GM21390 (cell line): ENCODE measurements around the gene TNFRSF11A.

ENCODE experiments used
- ATAC-seq: cut with Tn5 transposase; IDR thresholded peaks from one replicate; pipeline ENCODE4 v1.9.1; 2021; ENCODE audit not compliant: unreplicated experiment

The TNFRSF11A gene

GRCh38 chr18:62377131-62377807 is 52.2 kb downstream of the TNFRSF11A start:
- no peak for ATAC-seq

- no peak for ATAC-seq
These were observed 53.9 kb downstream of the TNFRSF11A start for GRCh38 chr18:62379051-62379450.

DNA sequence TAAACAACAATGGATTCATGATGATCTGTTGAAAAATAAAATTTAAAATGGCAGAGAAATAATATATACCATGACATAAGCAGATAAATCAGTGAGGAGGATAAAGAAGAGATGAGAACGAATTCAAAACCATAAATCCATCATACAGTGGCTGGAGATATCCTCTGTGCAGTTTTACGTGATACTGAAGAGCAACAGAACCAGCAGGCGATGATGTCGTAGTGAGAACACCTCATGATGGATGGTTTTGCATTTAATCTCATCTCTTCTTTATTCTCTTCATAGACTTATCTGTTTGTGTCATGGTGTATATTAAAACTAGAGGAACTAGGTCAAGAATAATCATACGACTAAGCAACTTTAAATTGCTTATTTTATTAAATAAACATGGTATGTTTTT is 56.3 kb downstream of the TNFRSF11A start:
- ATAC-seq = no peak

GRCh38 chr18:62384068-62384467 is 59.0 kb downstream of the TNFRSF11A start:
- ATAC-seq = no peak

DNA sequence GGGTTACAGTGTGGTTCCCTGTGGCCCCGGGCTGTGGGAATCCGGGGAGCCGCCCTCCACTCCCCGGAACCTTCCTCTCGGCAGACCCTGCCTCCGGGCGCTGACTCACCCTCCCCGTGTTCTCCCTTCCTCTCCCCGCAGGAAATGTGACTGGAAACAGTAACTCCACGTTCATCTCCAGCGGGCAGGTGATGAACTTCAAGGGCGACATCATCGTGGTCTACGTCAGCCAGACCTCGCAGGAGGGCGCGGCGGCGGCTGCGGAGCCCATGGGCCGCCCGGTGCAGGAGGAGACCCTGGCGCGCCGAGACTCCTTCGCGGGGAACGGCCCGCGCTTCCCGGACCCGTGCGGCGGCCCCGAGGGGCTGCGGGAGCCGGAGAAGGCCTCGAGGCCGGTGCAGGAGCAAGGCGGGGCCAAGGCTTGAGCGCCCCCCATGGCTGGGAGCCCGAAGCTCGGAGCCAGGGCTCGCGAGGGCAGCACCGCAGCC is 59.5 kb downstream of the TNFRSF11A start:
- no peak for ATAC-seq

DNA sequence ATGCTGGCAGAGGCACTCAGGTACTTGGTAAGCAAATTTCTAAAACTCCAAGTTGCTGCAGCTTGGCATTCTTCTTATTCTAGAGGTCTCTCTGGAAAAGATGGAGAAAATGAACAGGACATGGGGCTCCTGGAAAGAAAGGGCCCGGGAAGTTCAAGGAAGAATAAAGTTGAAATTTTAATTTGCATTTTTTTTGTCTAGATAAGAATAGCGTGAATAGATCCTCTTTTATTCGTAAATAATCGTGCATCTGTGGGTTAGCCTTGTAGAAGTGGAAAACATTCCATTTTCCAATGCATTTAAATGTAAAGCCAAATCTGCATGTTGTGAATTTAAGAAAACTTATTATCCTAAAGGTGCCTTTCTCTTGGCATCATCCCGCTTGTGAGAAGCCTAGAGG is 61.0 kb downstream of the TNFRSF11A start:
- no peak for ATAC-seq

DNA sequence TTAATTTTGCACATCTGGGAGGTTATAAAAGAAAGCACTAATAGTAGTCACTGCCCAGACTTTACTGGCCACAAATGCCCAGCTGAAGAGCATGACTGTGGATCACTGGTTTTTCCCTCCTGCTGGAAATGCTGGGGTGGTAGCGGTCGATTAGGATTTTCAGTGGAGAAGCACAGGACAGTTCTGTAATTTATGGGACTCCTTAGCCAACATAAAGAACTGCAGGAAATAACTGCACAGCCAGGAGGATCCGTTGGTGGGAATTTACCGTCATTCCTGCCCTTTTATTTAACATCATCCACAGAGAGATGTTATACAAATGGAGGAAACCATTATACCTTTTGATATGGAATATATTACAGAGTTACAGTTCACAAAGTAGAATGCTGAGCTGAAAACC is 61.5 kb downstream of the TNFRSF11A start:
- no peak for ATAC-seq

- ATAC-seq = no peak
These were observed 62.1 kb downstream of the TNFRSF11A start for GRCh38 chr18:62387257-62387656.

DNA sequence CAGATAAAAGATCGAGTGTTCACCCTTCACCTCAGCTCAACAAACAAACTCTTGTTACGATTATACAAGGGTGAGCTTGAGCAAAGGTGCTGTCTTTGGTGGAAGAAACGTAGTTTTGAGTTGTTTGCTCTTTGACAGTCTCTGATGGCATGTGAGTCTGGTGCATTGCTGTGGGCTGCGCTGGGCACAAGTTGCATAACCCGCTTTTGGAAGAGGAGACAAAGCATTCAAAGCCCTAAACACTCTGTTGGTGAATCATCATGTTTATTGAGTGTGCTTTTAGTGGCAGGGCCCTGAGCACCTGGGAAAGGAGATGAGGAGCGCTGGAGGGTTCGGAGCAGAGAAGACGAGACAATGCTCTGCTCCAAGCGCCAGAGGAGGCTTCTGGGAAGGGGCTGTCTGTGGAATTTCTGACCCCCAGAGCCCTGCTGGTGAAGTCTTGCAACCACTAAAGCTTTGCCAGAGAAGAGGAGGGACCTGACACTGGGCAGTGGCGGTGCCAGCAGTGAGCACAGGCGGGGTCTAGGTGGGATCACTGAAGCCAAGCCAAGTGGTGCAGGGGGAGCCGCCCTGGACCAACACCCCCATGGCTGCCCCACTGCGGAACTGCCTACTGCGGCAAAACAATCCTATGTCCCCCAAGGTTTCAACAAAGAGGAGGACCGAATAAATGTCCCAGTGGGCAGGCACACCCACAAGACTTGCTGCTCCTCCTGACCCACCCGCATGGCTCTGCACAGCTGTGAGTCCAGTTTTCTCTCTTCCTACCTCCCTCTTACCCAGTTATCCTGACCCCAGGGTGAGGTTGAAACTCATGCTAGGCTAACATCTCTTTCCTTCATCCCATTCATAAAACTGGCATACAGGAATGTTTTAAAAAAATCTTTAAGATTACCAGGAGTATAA is 64.0 kb downstream of the TNFRSF11A start:
- no peak for ATAC-seq

DNA sequence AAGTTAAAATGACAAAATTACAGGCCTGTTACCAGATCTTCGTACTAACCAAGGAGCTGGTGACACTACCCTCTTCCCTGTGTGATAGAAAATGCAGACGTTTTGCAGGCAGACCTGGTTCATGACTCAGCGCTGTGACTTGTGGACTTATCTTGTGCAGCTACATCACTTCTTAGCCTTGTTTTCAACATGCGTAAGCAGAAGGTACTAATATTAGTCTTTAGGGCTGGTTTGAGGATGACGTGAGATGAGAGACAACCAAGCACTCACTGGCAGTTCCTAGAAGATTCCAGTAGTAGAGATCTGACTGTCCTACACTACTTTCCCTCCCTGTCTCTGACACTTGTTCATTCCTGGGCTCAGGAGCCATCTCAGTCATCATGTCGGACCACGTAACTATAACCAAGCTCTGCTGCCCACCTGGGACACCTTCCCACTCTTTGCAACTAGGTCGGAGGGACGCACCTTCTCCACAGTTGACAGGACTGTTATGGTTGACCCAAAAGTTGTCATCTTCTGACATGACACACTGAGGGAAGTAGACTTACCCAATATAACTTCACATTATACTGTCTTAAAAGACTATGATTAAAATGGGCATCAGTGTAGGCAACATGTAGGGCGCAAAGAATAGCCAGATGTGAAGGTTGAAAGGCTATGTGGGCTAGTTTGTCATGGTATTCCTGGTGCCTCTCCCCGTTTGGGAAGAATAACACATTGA is 64.8 kb downstream of the TNFRSF11A start:
- ATAC-seq = no peak

GRCh38 chr18:62394006-62394763 is 69.1 kb downstream of the TNFRSF11A start:
- no peak for ATAC-seq

GRCh38 chr18:62396381-62396780 is 71.3 kb downstream of the TNFRSF11A start:
- ATAC-seq = no peak

GRCh38 chr18:62396967-62397366 is 71.9 kb downstream of the TNFRSF11A start:
- no peak for ATAC-seq

DNA sequence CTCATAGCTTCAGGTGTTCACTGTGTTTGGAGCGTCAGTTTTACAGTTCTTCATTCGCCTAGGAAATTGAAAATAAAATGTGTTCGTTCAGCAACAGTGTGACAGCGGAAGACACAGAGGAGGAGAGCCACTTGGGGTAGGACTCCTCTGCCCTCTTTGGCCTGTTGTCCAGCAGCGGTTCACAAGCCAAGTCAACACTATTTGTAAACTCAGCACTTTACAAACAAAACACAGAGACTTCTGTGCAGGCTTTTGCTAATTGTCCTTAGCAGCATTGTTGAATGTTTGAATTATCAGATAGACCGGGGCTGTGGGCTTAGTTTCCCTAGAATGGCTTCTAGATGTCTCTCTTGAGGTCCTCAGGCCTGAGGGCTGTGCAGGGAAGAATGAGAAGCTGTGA is 73.2 kb downstream of the TNFRSF11A start:
- no peak for ATAC-seq

- no peak for ATAC-seq
These were observed 74.2 kb downstream of the TNFRSF11A start for GRCh38 chr18:62399276-62399675.

- ATAC-seq = no peak
These were observed 74.7 kb downstream of the TNFRSF11A start for GRCh38 chr18:62399781-62400308.

DNA sequence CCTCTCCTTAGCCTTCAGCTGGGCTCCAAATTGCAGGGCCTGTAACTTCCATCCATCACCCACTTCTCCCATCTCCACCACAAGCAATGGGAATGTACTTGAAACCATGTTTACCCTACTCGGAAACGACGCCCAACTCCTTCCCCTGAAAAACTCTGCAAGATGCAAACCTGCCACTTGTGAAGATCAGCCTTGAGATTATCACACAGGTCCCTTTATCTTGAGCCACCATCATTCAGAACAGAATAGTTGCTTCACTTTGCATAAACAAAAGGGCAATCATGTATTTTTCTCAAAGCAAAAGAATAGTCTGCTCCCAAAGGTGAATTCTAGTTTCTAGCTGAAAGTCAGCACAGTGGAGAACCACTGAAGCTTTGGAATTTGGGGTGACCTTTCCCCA is 75.8 kb downstream of the TNFRSF11A start:
- ATAC-seq = no peak

DNA sequence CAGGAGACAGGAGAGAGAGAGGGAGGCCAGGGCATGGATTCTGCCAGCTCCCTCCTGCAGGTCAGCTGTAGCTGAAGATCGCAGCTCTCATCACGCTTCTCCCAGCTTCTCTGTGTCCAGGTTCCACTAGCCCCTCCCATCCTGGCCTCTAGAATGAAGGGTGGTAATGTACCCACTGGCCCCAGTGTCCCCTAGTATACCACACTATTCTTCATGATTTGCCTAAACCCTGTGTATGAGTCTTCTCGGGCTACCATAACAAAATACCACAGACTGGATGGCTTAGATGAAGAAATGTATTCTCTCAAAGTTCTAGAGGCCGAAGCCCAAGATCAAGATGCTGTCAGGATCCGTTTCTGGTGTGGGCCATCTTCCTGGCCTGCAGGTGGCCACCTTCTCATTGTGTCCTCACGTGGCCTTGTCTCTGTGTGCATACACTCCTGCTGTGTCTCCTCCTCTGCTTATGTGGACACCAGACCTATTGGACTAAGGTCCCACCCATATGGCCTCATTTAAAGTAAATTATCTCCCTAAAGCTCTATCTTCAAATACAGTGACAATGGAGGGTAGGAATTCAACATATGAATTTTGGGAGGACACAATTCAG is 77.3 kb downstream of the TNFRSF11A start:
- no peak for ATAC-seq

DNA sequence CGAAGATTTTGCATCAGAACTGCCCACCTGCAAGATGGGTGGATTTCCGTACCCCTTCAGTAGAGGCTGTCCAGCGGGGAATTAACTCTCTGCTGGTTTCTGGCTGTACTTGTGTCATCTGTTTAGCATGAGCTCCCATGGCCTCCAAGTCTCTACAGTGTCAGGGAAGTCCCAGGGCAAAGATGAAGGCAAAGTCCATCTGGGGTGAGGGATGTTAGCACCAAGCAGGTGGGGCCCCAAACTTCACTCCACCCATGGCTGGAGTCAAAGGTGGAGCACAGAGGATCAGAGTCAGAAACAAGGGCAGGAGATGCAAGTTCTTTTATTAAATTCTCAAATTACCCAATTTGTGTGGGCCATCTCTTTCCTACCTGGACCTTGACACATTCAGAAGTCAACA is 78.0 kb downstream of the TNFRSF11A start:
- no peak for ATAC-seq

- no peak for ATAC-seq
These were observed 79.8 kb downstream of the TNFRSF11A start for GRCh38 chr18:62404881-62405280.
